GM13976 (cell line): ENCODE measurements around the gene BTAF1.

Source experiments
- DNase-seq: peaks from one replicate; pipeline ENCODE4 v3.0.0; 2012; ENCODE audit warnings: low spot score
- CTCF ChIP-seq: IDR thresholded peaks from 2 replicates; pipeline ENCODE4 v1.5.1; 2012; ENCODE audit warnings: borderline replicate concordance, mild to moderate bottlenecking; ENCODE audit not compliant: insufficient read depth; ENCODE audit errors: extremely low read depth, missing control alignments, control extremely low read depth
- in situ Hi-C: fragments of 300-500 bp; cut with MboI; formaldehyde crosslinking; loops from one replicate; pipeline ENCODE4 v1.12.0; 2022; ENCODE audit warnings: low sequenced_read_pairs, mixed read lengths, inconsistent platforms; ENCODE audit not compliant: unreplicated experiment

BTAF1 gene

GRCh38 chr10:91896212-91896756 is 27.3 kb upstream of the BTAF1 start:
- TF ChIP-seq CTCF, result no peak
- DNase-seq, result no peak
- in situ Hi-C loops, result loop anchor here (10.0 kb wide), 1 partner anchor 131 kb away; no protein-coding TSS in a partner anchor

GRCh38 chr10:91897421-91897820 is 26.1 kb upstream of the BTAF1 start:
- no peak for TF ChIP-seq CTCF
- in situ Hi-C loops, result loop anchor here (10.0 kb wide), 1 partner anchor 133 kb away; no protein-coding TSS in a partner anchor
- no peak for DNase-seq

- in situ Hi-C loops, result no loop called here
- TF ChIP-seq CTCF, result no peak
- DNase-seq, result no peak
Measured at GRCh38 chr10:91901784-91902677, 21.5 kb upstream of the BTAF1 start.

- no peak for DNase-seq
- TF ChIP-seq CTCF, result no peak
- in situ Hi-C loops, result no loop called here
Measured at GRCh38 chr10:91907033-91907594, 16.5 kb upstream of the BTAF1 start.

- no peak for DNase-seq
- TF ChIP-seq CTCF, result no peak
- in situ Hi-C loops, result no loop called here
Measured at GRCh38 chr10:91907914-91908336, 15.6 kb upstream of the BTAF1 start.

GRCh38 chr10:91908337-91909116 is 15.0 kb upstream of the BTAF1 start:
- peak; percentile 72 for TF ChIP-seq CTCF
- in situ Hi-C loops, result no loop called here

More at GRCh38 chr10:91908337-91909116, 15.0 kb upstream of the BTAF1 start:
- peak; percentile 89 for DNase-seq
